ENCODE results near the gene PANX1.

DNA sequence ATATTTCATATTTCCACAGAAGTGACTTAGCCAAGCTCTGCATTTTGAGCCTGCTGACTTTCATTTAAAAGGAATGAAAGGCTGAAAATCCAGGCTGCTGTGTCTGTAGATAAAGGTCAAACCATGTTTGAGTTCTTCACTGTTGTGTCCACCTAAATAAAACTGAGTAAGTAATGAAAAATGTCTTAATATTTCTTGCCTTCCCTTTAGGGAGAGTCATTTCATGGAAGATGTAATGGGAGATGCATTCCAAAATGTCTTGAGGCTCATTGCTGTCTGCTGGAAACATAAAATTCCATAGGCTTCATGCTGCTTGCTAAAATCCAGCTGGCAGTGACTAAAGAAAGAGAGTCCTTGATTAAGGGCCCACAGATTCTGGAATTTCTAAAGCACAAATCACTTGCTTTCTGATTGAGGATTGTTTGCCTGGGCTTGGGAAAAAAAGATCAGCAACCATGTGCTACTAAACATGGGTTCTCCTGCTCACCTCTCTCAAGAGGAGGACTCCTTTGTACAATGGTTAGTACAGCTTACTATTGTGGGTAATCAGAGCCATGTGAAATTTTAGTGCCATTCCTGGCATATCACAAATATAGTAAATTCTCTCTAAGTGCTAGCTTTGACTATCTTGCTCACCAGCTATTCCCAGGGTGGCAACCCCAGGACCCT, 56.9 kb downstream of the PANX1 start:
- TF ChIP-seq CTCF (IDR thresholded peaks at IDR 0.05) (no peak), EP300 (IDR thresholded peaks at IDR 0.05; ENCODE audit: low read depth) (no peak), POLR2A (IDR thresholded peaks at IDR 0.05) (no peak)

Data from transverse colon (tissue), 3 donors.